Measurements from ENCODE around the gene MAN2B2.

The MAN2B2 gene

DNA sequence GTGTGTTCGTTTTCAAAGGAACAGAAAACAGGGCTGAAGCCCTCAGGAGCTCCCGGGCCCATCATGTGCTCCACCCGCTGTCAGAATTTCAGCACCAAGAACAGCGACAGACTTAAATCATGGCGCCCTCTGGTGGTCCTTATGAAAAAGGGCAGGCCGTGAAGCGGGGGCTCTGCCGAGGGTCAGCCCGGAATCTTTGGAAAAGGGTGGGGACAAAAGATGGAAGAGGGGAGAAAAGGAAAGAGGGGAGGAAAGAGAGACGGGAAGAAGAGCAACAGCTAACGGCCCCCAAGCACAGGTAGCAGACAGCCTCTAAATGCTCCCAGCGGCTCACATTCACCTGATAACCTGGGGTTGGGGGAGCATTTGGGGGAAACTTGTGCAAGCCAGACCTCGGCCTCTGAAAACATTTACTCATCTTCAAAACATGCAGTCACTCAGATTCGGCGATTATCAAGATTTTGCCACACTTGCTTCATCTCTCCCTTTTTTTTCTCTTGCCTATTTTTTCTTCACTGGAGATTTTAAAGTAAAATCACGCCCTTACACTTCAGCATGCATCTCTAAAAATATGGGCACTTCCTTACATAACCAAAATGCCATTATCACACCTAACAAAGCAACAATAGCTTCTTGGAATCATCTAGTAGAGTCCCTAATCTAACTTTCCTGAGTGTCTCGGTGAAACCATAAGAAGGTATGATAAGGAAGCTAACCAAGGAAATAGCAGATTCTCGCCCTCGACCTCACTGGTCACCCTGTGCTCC lies 28.1 kb upstream of the MAN2B2 start:
- DNase-seq (ENCODE audit: low read depth): peak; percentile 18

GRCh38 chr4:6548201-6548881 lies 26.6 kb upstream of the MAN2B2 start:
- no peak for DNase-seq (ENCODE audit: low read depth)

GRCh38 chr4:6548882-6549230 lies 26.1 kb upstream of the MAN2B2 start:
- DNase-seq (ENCODE audit: low read depth): no peak

GRCh38 chr4:6549445-6549844 lies 25.5 kb upstream of the MAN2B2 start:
- no peak for DNase-seq (ENCODE audit: low read depth)

- no peak for DNase-seq (ENCODE audit: low read depth)
Observed at GRCh38 chr4:6549890-6550620, 24.9 kb upstream of the MAN2B2 start.

- DNase-seq (ENCODE audit: low read depth): no peak
Observed at GRCh38 chr4:6550821-6551220, 24.2 kb upstream of the MAN2B2 start.

- DNase-seq (ENCODE audit: low read depth): no peak
Observed at GRCh38 chr4:6551660-6552059, 23.3 kb upstream of the MAN2B2 start.

DNA sequence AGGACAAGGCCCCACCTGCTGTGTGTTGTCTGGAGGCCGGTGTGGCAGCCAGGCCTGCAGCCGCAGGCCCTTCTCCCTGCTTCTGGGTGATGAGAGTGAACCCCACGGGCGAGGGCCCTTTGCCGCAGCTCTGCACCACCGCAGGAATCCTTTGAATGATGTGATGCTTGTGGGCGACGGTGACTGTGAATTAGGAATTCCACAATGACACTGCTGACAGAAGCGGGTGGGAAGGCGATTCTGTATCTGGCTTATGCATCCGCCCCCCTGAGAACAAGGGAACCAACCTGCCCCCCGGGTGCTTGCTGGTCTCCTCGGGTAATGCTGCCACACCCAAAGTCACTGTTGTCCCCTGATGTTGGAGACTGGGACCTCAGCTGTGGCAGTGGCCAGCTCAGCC lies 19.5 kb upstream of the MAN2B2 start:
- DNase-seq (ENCODE audit: low read depth): no peak

GRCh38 chr4:6556263-6556662 lies 18.7 kb upstream of the MAN2B2 start:
- DNase-seq (ENCODE audit: low read depth): no peak

DNA sequence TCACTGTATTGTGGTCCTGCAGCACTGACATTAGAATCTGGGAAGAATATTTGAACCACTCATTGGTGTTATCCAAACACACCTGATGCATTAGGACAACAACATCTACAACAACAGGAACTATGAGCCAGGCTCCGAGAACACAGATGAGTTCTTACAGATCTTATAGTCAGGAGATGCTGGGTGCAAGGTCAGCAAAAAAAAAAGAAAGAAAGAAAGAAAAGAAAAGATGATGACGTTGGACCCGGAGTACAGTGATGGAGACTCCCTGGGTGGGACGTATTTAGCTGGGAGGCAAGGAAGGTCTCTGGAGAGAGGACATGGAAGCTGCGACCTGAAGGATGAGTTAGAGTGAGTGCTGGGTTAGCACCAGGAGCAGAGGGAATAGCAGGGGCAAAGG lies 17.8 kb upstream of the MAN2B2 start:
- no peak for DNase-seq (ENCODE audit: low read depth)

- no peak for DNase-seq (ENCODE audit: low read depth)
Observed at GRCh38 chr4:6557856-6558255, 17.1 kb upstream of the MAN2B2 start.

- DNase-seq (ENCODE audit: low read depth): no peak
Observed at GRCh38 chr4:6560416-6561172, 14.4 kb upstream of the MAN2B2 start.

- no peak for DNase-seq (ENCODE audit: low read depth)
Observed at GRCh38 chr4:6561173-6561516, 13.8 kb upstream of the MAN2B2 start.

DNA sequence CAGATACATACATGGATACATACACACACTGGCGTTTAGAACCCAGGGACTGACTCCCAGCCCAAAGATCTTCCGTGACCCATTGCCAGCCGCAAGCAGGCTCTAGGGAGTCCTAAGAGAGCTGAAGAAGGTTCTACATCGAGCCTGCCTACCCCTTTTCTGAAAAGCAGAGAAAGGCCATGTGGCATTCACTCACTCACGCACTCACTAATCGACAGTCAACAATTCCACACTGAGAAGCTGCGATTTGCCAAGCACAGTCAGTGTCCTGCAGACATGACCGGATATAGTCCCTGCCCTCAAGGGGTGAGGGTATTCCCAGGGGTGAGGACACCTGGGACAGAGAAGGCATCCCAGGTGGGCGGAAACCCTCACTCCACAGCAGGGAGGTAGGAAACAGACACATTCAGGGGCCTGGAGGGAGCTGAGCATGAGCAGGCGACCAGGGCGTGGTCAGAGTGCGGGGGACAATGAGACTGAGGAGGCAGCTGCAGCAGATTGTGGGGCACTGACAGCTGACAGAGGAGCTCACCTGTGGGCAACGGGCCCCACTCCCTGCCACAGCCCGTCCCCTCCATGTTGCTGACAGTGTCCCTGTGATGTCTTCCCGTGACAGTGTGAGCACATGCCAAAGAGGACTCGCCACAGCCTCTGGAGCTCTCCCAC lies 13.2 kb upstream of the MAN2B2 start:
- DNase-seq (ENCODE audit: low read depth): no peak

DNA sequence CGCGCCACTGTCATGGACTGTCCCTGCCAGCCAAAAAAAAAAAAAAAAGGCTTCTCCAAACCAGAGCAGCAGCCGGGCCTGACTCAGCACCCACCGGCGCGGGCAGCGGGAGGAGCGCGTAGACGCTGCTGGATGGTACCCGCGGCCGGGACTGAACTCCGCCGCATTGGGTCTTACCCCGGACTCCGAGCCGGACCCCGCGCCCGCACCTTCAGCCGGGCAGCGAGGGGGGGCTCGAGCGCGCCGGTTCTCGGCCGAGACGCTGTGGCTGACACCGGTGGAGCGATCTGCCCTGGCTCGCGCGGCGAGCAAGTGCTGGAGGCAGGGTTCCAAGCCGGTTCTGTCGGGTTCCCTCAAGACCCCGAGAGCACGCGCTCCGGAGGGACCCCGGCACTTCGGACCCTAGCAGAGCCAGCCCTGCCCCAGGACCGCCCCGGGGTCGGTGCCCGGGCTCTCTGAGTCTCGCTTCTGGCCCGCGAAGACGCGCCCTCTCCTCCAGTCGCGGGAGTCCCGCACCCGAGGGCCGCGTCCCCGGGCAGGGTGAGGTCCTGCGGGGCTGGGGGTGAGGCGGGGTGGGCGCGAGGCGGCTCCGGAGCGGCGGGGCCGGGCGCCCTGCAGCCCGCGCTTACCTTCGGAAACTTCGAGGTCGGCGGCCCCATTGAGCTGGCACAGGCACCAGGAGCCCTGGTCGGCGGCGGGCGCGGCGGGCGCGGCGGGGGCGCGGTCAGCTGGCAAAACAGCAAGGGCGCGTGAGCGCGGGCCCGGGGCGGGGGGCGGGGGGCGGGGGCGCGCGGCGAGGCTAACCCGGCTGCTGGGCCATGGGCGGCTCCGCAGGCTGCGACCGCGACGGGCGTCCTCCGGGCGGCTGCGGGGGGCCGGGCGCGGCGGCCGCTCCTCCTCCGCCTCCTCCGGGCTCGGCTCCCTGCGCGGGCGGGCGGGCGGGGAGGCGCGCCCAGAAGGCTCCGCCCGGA lies 11.8 kb upstream of the MAN2B2 start:
- no peak for DNase-seq (ENCODE audit: low read depth)

GRCh38 chr4:6563935-6564645 lies 10.9 kb upstream of the MAN2B2 start:
- no peak for DNase-seq (ENCODE audit: low read depth)

DNA sequence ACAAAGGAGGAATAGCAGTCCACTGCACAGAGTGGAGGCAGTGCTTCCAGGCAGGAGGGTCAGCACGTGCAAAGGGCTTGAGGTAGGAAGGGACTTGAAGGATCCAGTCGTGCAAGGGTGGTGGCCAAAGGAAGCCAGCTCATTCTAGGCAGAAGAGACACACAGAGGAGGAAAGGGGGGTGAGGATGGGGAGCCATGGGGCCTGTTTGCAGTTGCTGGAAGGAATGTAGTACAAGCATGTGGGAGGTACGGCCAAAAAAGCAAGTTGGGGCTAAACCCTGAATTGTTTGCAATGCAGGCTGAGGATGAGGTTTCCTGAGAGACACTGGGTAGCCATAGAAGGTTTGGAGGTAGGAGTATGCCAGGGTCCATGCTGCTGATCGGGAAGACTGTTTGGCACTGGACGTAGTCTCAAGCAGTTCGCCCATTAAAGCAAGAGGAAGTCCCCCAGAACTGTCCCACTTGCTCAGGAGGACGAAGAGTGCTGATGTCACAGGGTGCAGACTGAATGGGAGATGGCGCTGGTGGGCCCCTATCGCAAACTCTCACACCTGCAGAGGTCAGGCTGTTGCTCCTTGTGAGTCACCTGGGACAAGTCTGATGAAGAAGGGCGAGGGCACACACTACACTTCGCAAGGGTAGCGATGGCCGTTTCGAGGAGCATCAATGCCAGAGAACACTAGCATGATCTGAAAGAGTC lies 9.1 kb upstream of the MAN2B2 start:
- DNase-seq (ENCODE audit: low read depth): no peak

DNA sequence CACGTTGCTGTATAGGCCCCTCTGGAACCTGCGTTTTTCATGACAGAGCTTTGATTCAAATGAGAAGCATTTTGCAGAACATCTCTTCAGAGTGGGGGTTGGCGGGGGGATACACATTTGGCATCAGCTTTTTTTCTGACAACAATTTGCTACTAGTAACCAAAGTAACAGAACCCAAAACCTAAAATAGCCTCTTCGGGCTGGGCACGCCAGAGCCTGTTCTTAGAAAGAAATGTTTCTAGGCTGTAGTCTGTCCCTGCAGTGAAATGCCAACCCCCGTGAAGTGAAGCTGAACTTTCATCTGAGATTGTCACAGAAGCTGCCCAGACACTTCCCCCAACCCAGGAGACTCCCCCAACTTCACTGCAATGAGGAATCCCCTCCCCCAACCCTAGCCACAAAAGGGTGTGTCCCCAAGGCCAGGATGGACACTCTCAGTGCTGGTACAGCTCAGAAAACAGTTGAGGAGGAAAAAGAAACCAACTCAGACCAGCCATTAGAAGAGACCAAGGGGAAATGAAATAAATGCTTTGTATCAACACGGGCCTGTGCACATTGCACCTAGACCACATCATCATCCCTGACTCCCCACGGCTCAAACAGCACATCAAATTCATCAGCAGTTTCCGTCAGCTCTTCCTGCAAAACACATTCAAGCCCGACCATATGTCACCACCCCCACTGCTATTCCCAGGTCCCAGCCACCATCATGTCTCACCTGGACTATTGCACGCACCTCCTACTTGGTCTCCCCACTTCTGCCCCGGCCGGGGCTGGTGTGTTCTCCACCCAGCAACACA lies 8.4 kb upstream of the MAN2B2 start:
- no peak for DNase-seq (ENCODE audit: low read depth)

DNA sequence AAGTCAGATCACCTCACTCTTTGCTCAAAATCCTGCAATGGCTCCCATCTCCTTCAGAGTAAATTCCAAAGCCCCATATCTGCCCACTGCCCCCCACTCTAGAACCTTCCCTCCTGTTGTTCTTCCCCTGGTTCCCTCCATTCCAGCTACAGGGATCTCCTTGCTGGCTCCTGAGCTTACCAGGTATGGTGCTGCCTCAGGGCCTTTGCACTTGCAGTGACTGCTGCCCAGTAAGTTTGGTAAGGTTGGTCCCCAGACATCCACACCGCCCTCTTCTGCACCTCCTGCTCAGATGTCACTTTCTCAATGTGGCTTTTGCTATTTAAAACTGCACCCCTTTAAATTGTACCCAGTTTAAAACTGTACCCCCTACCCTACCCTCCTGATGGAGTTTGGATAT lies 7.8 kb upstream of the MAN2B2 start:
- no peak for DNase-seq (ENCODE audit: low read depth)
